ENCODE measurements around the gene RYR2. TPM values are rescaled to one million over a fixed set of nuclear protein-coding genes. Genes with fewer than 3 reads are reported as not detected.

The RYR2 gene
- total and polyA plus RNA-seq, 2 of the 8 experiments (the other 6 are each of a cell fraction or from before 2014, with no cell fraction given): 1.3 to 4.4 TPM

DNA sequence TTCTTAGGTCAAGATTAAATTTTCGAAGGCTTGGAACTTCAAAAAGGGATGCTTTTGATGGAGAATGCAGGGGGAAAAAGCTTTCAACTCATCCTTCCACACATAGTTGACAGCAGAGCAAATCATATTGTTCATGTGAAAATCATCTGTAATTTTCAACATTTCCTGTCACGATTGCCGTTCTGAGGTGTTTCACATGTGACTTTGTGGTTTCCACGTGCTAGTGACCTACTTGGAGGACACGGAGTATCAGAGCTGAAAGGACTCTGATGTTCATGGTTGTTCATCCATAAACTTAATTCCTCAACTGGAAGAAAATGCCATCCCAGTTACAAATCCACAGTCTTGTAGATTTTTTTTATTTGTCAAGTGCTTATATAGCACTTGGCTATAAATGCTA, 769.6 kb downstream of the RYR2 start:
- Histone ChIP-seq H3K36me3 (ENCODE audit: control insufficient read depth in 2 of 4, insufficient read depth in 4 of 4, low read length in 3 of 4) (no peaks in the 10 kb centered on the region), H4K5ac (ENCODE audit: insufficient read length, low read depth, low read length) (no peak overlapping the region), H4K20me1 (replicated peaks in 1 of 2; ENCODE audit: control insufficient read depth in 1 of 2, insufficient read depth in 2 of 2, low read length in 2 of 2) (no peaks in the 10 kb centered on the region), H3K4ac (replicated peaks; ENCODE audit: insufficient read length, low read depth, low read length) (no peak overlapping the region), H2BK5ac (ENCODE audit: low read depth, low read length) (no peak overlapping the region), H2BK12ac (ENCODE audit: low read depth, low read length) (no peak overlapping the region), H4K8ac (ENCODE audit: extremely low read depth, insufficient read depth, low read length) (no peak overlapping the region), H3K56ac (replicated peaks; ENCODE audit: insufficient read length, low read depth, low read length) (no peak overlapping the region), H3K4me1 (replicated peaks in 1 of 4; ENCODE audit: control insufficient read depth in 3 of 4, insufficient read depth in 4 of 4, low read length in 3 of 4) (no peaks in the 10 kb centered on the region; a peak in 1 of 7 replicates), H3K27me3 (replicated peaks in 1 of 4; ENCODE audit: control insufficient read depth in 3 of 4, extremely low read depth in 1 of 4, insufficient read depth in 3 of 4, low read length in 3 of 4) (no peaks in the 10 kb centered on the region), H2BK120ac (replicated peaks; ENCODE audit: low read depth, low read length) (no peak overlapping the region), H3K9me3 (ENCODE audit: insufficient read depth in 2 of 2, low read depth in 1 of 2, low read length in 1 of 2) (no peaks in the 10 kb centered on the region), H3K79me1 (ENCODE audit: low read depth, low read length) (no peaks in the 10 kb centered on the region), H3K4me2 (ENCODE audit: insufficient read depth in 1 of 2, low read depth in 2 of 2, low read length in 2 of 2) (no peak overlapping the region), H3K4me3 (ENCODE audit: extremely low read depth in 1 of 4, insufficient read depth in 2 of 4, low read depth in 3 of 4, low read length in 4 of 4) (no peak overlapping the region), H3K79me2 (ENCODE audit: control insufficient read depth in 1 of 2, insufficient read depth in 2 of 2, low read length in 2 of 2) (no peaks in the 10 kb centered on the region), H2BK15ac (ENCODE audit: low read length) (no peak overlapping the region), H3K23ac (ENCODE audit: insufficient read length) (no peak overlapping the region), H2BK20ac (ENCODE audit: low read length) (no peak overlapping the region), H3K14ac (ENCODE audit: insufficient read length) (no peak overlapping the region), H3K18ac (ENCODE audit: extremely low read depth, low read length) (no peak overlapping the region), H3K27ac (ENCODE audit: low read depth, low read length) (no peak overlapping the region), H3K23me2 (ENCODE audit: low read depth, low read length) (no peaks in the 10 kb centered on the region), H3K9ac (replicated peaks in 1 of 4; ENCODE audit: extremely low read depth in 1 of 4, low read depth in 3 of 4, low read length in 3 of 4) (no peak overlapping the region), H2AK5ac (ENCODE audit: low read depth, low read length) (no peak overlapping the region), H2AFZ (ENCODE audit: low read length) (no peak overlapping the region), H4K91ac (replicated peaks; ENCODE audit: insufficient read length, low read length) (no peak overlapping the region)
- ChIA-PET POLR2A (ENCODE audit: partially characterized antibody) (no interaction called here), CTCF (ENCODE audit: partially characterized antibody) (interaction anchor here (0.8 to 1.9 kb wide), 3 partner anchors 11 to 90 kb away, joined by 3 to 6 read pairs (median 5); no protein-coding TSS in a partner anchor)
- TF ChIP-seq BACH1 (IDR thresholded peaks at IDR 0.05; ENCODE audit: low read length): no peak
- TF ChIP-seq TEAD4 (IDR thresholded peaks at IDR 0.05; ENCODE audit: low read depth, low read length): no peak
- no peak for TF ChIP-seq POLR2AphosphoS5 (IDR thresholded peaks at IDR 0.05; ENCODE audit: low read depth, low read length)
- no peak for TF ChIP-seq SP1 (IDR thresholded peaks at IDR 0.05; ENCODE audit: low read depth, low read length)
- no peak for TF ChIP-seq SIX5 (IDR thresholded peaks at IDR 0.05; ENCODE audit: low read depth, low read length)
- TF ChIP-seq NANOG (IDR thresholded peaks at IDR 0.05; ENCODE audit: insufficient read depth, low read depth, low read length, poor library complexity, severe bottlenecking): no peak
- no peak for TF ChIP-seq TAF1 (IDR thresholded peaks at IDR 0.05; ENCODE audit: low read depth, low read length)
- no peak for TF ChIP-seq TCF12 (IDR thresholded peaks at IDR 0.05; ENCODE audit: low read depth, low read length)
- TF ChIP-seq CBX8 (IDR thresholded peaks at IDR 0.05; ENCODE audit: borderline replicate concordance, low read depth, low read length): no peak
- TF ChIP-seq KDM4A (IDR thresholded peaks at IDR 0.05; ENCODE audit: low read depth, low read length, severe bottlenecking): no peak
- no peak for TF ChIP-seq YY1 (IDR thresholded peaks at IDR 0.05; ENCODE audit: low read depth, low read length)
- no peak for TF ChIP-seq RAD21 (IDR thresholded peaks at IDR 0.05 in 1 of 2, conservative IDR thresholded peaks at IDR 0.05 in 1 of 2; ENCODE audit: low read depth in 2 of 2, low read length in 2 of 2)
- TF ChIP-seq TBP (IDR thresholded peaks at IDR 0.05; ENCODE audit: low read depth, low read length): no peak
- TF ChIP-seq POU5F1 (IDR thresholded peaks at IDR 0.05; ENCODE audit: low read depth, low read length): no peak
- TF ChIP-seq KDM5A (IDR thresholded peaks at IDR 0.05; ENCODE audit: low read length): no peak
- DNase-seq (ENCODE audit: low read depth in 1 of 2, low spot score in 2 of 2) (no peak), FAIRE-seq (no peak)
- 93% methylated on average over 5 of the region's 5 CpGs; no CpG with 5 or more reads in 1 of the 2 experiments for WGBS, 2 experiments (ENCODE audit: extremely low coverage in 1 of 2, insufficient coverage in 1 of 2, insufficient read length in 1 of 2, insufficient replicate concordance in 2 of 2, low coverage in 1 of 2, low lambda C conversion rate in 2 of 2, missing lambda C conversion rate in 1 of 2)
